Measurements from ENCODE around the gene SF3B2. TPM values are rescaled to one million over a fixed set of nuclear protein-coding genes. Genes with fewer than 3 reads are reported as not detected.

Gene SF3B2
- total and polyA plus RNA-seq, 9 of the 15 experiments (the other 6 are each of a cell fraction or from before 2014, with no cell fraction given): 58.3 to 248 (median 157) TPM

- TF ChIP-seq BHLHE40 (IDR thresholded peaks at IDR 0.05; ENCODE audit: low read length) (no peak), RBM39 (optimal IDR thresholded peaks at IDR 0.05; ENCODE audit: low read depth, low read length) (no peak), HMG20A (CRISPR knock-in tag; conservative IDR thresholded peaks at IDR 0.05) (no peak), GATA2 (CRISPR knock-in tag; IDR thresholded peaks at IDR 0.05) (peak; percentile 69), SMC3 (conservative IDR thresholded peaks at IDR 0.05; ENCODE audit: insufficient read depth, low read depth, low read length) (no peak), CHAMP1 (IDR thresholded peaks at IDR 0.05) (no peak), RUNX1 (IDR thresholded peaks at IDR 0.05; ENCODE audit: low read depth) (no peak), ZNF232 (CRISPR knock-in tag; IDR thresholded peaks at IDR 0.05) (0 out of 2 replicates have a peak, but pooled peaks have one; percentile 12), TCF7L2 (IDR thresholded peaks at IDR 0.05; ENCODE audit: low read depth, low read length) (no peak), MXD1 (CRISPR knock-in tag; IDR thresholded peaks at IDR 0.05; ENCODE audit: borderline replicate concordance, poor library complexity, severe bottlenecking) (no peak), FOXJ2 (tag; IDR thresholded peaks at IDR 0.05) (no peak), SAFB (IDR thresholded peaks at IDR 0.05; ENCODE audit: borderline replicate concordance, low read depth, low read length) (no peak), NR2C1 (IDR thresholded peaks at IDR 0.05) (no peak), NR2C1 (tag; IDR thresholded peaks at IDR 0.05) (peak; percentile 2; the same call in 1 of the 2 replicates), CREB3L1 (IDR thresholded peaks at IDR 0.05; ENCODE audit: borderline replicate concordance, low read depth) (no peak), NR4A1 (CRISPR knock-in tag; IDR thresholded peaks at IDR 0.05) (no peak), NR4A1 (tag; IDR thresholded peaks at IDR 0.05) (0 out of 2 replicates have a peak, but pooled peaks have one; percentile 21), ZNF644 (tag; IDR thresholded peaks at IDR 0.05; ENCODE audit: low read depth) (no peak), LEF1 (IDR thresholded peaks at IDR 0.05) (no peak), MIER1 (IDR thresholded peaks at IDR 0.05; ENCODE audit: low read depth) (0 out of 2 replicates have a peak, but pooled peaks have one; percentile 13), RHOXF2B (CRISPR knock-in tag; conservative IDR thresholded peaks at IDR 0.05) (no peak), ZC3H4 (CRISPR knock-in tag; IDR thresholded peaks at IDR 0.05; ENCODE audit: borderline replicate concordance) (no peak)
- TF ChIP-seq, protein P1, sequence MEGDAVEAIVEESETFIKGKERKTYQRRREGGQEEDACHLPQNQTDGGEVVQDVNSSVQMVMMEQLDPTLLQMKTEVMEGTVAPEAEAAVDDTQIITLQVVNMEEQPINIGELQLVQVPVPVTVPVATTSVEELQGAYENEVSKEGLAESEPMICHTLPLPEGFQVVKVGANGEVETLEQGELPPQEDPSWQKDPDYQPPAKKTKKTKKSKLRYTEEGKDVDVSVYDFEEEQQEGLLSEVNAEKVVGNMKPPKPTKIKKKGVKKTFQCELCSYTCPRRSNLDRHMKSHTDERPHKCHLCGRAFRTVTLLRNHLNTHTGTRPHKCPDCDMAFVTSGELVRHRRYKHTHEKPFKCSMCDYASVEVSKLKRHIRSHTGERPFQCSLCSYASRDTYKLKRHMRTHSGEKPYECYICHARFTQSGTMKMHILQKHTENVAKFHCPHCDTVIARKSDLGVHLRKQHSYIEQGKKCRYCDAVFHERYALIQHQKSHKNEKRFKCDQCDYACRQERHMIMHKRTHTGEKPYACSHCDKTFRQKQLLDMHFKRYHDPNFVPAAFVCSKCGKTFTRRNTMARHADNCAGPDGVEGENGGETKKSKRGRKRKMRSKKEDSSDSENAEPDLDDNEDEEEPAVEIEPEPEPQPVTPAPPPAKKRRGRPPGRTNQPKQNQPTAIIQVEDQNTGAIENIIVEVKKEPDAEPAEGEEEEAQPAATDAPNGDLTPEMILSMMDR (IDR thresholded peaks at IDR 0.05 in 2 of 3, conservative IDR thresholded peaks at IDR 0.05 in 1 of 3; ENCODE audit: insufficient read depth in 2 of 3, low read depth in 1 of 3, low read length in 3 of 3): no peak
- TF ChIP-seq, protein P2, sequence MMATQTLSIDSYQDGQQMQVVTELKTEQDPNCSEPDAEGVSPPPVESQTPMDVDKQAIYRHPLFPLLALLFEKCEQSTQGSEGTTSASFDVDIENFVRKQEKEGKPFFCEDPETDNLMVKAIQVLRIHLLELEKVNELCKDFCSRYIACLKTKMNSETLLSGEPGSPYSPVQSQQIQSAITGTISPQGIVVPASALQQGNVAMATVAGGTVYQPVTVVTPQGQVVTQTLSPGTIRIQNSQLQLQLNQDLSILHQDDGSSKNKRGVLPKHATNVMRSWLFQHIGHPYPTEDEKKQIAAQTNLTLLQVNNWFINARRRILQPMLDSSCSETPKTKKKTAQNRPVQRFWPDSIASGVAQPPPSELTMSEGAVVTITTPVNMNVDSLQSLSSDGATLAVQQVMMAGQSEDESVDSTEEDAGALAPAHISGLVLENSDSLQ (IDR thresholded peaks at IDR 0.05): peak; percentile 45
These were observed 38.4 kb upstream of the SF3B2 start (continued) for GRCh38 chr11:66013762-66014100.

Measured in K562 (cell line).